ENCODE data around the gene RNLS.

DNA sequence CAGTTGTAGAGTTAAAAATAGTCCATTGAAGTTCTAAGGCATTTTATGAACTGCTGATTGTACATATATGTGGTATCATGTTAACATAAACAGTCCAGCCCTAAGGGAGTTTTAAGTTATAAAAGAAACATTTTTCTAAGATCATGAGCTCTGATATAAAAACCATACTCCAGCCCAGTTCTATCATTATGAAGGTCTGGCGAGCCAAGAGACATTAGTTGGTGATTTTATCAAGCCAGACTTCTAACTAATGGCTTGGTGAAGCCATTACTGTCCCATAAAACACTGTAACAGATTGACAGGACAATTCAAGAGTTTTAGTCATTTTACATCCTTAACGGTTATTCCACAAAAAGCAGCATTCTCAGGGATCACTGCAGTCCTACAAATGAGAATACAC, 221.6 kb downstream of the RNLS start:
- TF ChIP-seq, protein P1, sequence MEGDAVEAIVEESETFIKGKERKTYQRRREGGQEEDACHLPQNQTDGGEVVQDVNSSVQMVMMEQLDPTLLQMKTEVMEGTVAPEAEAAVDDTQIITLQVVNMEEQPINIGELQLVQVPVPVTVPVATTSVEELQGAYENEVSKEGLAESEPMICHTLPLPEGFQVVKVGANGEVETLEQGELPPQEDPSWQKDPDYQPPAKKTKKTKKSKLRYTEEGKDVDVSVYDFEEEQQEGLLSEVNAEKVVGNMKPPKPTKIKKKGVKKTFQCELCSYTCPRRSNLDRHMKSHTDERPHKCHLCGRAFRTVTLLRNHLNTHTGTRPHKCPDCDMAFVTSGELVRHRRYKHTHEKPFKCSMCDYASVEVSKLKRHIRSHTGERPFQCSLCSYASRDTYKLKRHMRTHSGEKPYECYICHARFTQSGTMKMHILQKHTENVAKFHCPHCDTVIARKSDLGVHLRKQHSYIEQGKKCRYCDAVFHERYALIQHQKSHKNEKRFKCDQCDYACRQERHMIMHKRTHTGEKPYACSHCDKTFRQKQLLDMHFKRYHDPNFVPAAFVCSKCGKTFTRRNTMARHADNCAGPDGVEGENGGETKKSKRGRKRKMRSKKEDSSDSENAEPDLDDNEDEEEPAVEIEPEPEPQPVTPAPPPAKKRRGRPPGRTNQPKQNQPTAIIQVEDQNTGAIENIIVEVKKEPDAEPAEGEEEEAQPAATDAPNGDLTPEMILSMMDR (IDR thresholded peaks at IDR 0.05) = no peak
- TF ChIP-seq TCF7L2 (IDR thresholded peaks at IDR 0.05; ENCODE audit: low read depth, low read length) (no peak), POLR2AphosphoS5 (IDR thresholded peaks at IDR 0.05; ENCODE audit: low read depth, low read length) (no peak), SIN3A (IDR thresholded peaks at IDR 0.05; ENCODE audit: borderline replicate concordance, insufficient read depth, low read depth, low read length) (no peak)

All from Panc1 (cell line).